HCT116 (cell line): ENCODE results near the gene CHFR.

Experiments
- ATF3 ChIP-seq: IDR thresholded peaks from 2 replicates; pipeline ENCODE4 v1.6.1; 2012
- CBX3 ChIP-seq: IDR thresholded peaks from 2 replicates; pipeline ENCODE4 v1.6.1; 2012; ENCODE audit warnings: low read depth
- CTCF ChIP-seq, 3 experiments: fragments of 200-600 bp in 1 of 3; sonication (generic) in 1 of 3; IDR thresholded peaks in 2 of 3; conservative IDR thresholded peaks in 1 of 3; 2 replicates each; pipeline ENCODE4 v1.5.1; 2012 to 2017; ENCODE audit warnings: low read depth in 2 of 3, low read length in 2 of 3, antibody characterized with exemption in 1 of 3, borderline replicate concordance in 1 of 3, control low read depth in 1 of 3, mild to moderate bottlenecking in 1 of 3, mixed read lengths in 1 of 3, mixed run types in 1 of 3, moderate library complexity in 1 of 3; ENCODE audit not compliant: insufficient read depth in 1 of 3
- MAX ChIP-seq: IDR thresholded peaks from 2 replicates; pipeline ENCODE4 v1.6.1; 2012
- POLR2A ChIP-seq: IDR thresholded peaks from 2 replicates; pipeline ENCODE4 v1.7.0; 2011; ENCODE audit warnings: borderline replicate concordance; ENCODE audit not compliant: insufficient read depth, insufficient read length; ENCODE audit errors: extremely low read depth
- POLR2AphosphoS5 ChIP-seq: IDR thresholded peaks from 2 replicates; pipeline ENCODE4 v1.6.1; 2011; ENCODE audit warnings: mild to moderate bottlenecking, low read depth, low read length, moderate library complexity
- REST ChIP-seq: IDR thresholded peaks from 2 replicates; pipeline ENCODE4 v1.6.1; 2012; ENCODE audit warnings: low read depth

DNA sequence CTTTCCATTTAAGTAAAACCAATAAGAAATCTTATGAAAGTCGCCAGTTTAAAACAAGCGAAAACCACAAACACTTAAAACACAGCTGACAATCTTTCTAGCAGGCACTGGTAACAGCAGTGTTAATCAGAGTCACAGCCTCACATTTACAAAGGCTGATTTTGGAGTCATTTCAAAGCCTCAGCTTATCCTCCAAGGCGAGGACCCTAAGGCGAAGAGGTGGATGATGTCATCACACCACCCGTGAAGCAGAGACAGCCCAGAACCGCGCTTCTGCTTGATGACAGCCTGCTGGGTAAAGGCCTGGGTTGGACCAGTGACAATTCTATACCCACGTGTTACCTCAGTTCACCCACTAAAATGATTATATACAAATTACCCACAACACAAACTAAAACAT, 68.8 kb downstream of the CHFR start:
- TF ChIP-seq POLR2AphosphoS5 = no peak
- no peak for TF ChIP-seq ATF3
- no peak for TF ChIP-seq CTCF (IDR thresholded peaks at IDR 0.05 in 2 of 3, conservative IDR thresholded peaks at IDR 0.05 in 1 of 3; ENCODE audit: borderline replicate concordance in 1 of 3, insufficient read depth in 1 of 3, low read depth in 2 of 3, low read length in 2 of 3)
- no peak for TF ChIP-seq MAX
- TF ChIP-seq POLR2A = no peak
- TF ChIP-seq REST = no peak
- no peak for TF ChIP-seq CBX3
